GM18867 (cell line): ENCODE data around the gene TEKT2.

ENCODE experiments used
- ATAC-seq: cut with Tn5 transposase; IDR thresholded peaks from one replicate; pipeline ENCODE4 v1.9.1; 2021; ENCODE audit warnings: mild to moderate bottlenecking, moderate library complexity; ENCODE audit not compliant: unreplicated experiment

TEKT2 gene

GRCh38 chr1:36083635-36084496 is at the start of gene TEKT2:
Gene TEKT2 (plus strand): TSS chr1:36084094. CDS start chr1:36084922, 828 bp downstream.
- no peak for ATAC-seq

- no peak for ATAC-seq
Observed at GRCh38 chr1:36034692-36035091, 49.2 kb upstream of the TEKT2 start.

- ATAC-seq: no peak
Observed at GRCh38 chr1:36035154-36035553, 48.7 kb upstream of the TEKT2 start.

- ATAC-seq: no peak
Observed at GRCh38 chr1:36040238-36040637, 43.7 kb upstream of the TEKT2 start.

- no peak for ATAC-seq
Observed at GRCh38 chr1:36051821-36052220, 32.1 kb upstream of the TEKT2 start.

- no peak for ATAC-seq
Observed at GRCh38 chr1:36053978-36054377, 29.9 kb upstream of the TEKT2 start.

GRCh38 chr1:36055706-36056105 is 28.2 kb upstream of the TEKT2 start:
- ATAC-seq: no peak

GRCh38 chr1:36062315-36062714 is 21.6 kb upstream of the TEKT2 start:
- ATAC-seq: no peak

- no peak for ATAC-seq
Observed at GRCh38 chr1:36067871-36068270, 16.0 kb upstream of the TEKT2 start.

GRCh38 chr1:36068866-36069265 is 15.0 kb upstream of the TEKT2 start:
- ATAC-seq: no peak

- ATAC-seq: no peak
Observed at GRCh38 chr1:36070349-36070748, 13.5 kb upstream of the TEKT2 start.

- no peak for ATAC-seq
Observed at GRCh38 chr1:36076979-36077573, 6.8 kb upstream of the TEKT2 start.

- no peak for ATAC-seq
Observed at GRCh38 chr1:36080236-36080635, 3.7 kb upstream of the TEKT2 start.

- ATAC-seq: no peak
Observed at GRCh38 chr1:36080801-36081200, 3.1 kb upstream of the TEKT2 start.

GRCh38 chr1:36081926-36082485 is 1.9 kb upstream of the TEKT2 start:
- no peak for ATAC-seq

GRCh38 chr1:36083219-36083618 is 675 bp upstream of the TEKT2 start:
- ATAC-seq: no peak

GRCh38 chr1:36084497-36085115 is 712 bp downstream of the TEKT2 start:
- no peak for ATAC-seq

- no peak for ATAC-seq
Observed at GRCh38 chr1:36085126-36085525, 1.2 kb downstream of the TEKT2 start.

GRCh38 chr1:36085686-36086526 is 2.0 kb downstream of the TEKT2 start:
- ATAC-seq: no peak

- ATAC-seq: no peak
Observed at GRCh38 chr1:36086529-36087232, 2.8 kb downstream of the TEKT2 start.
